ENCODE data around the gene ASXL2.

GRCh38 chr2:25724756-25725155, 153.5 kb downstream of the ASXL2 start:
- TF ChIP-seq EZH2 (optimal IDR thresholded peaks at IDR 0.05; ENCODE audit: low read depth, low read length) (no peak), CTCF (IDR thresholded peaks at IDR 0.05; ENCODE audit: low read length) (no peak), EZH2phosphoT487 (IDR thresholded peaks at IDR 0.05; ENCODE audit: low read length) (no peak)
